Stimulated activated CD4-positive, alpha-beta T cell treated with anti-CD3 and anti-CD28 coated beads, Interleukin-1b, Interleukin-23, amount 100 ng/mL, for 4 hours (primary cell): ENCODE measurements around the gene PDLIM1.

Experiments used
- DNase-seq, 2 donors: peaks; one replicate each; pipeline ENCODE4 v3.0.0-alpha.2; 2020; ENCODE audit warnings: low read depth in 2 of 2

PDLIM1 gene

DNA sequence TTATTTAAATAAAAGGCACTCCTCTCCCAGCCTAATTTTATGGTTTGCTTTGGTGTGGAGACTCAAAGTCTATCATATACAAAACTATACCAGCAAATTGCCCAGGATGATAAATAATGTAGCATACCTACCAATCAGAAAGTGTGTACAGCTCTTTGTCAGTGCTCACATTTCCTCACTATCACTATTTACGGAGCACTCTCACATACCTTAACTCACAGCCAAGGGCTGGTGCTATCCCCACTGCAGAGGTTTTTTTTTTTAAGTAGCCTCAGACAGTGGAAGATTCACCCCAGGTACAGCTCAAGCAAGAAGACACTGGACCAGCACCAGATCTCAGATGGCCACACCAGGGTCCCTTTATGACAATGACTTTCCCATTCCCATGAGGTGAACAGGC, 2.5 kb downstream of the PDLIM1 start:
- DNase-seq: no peak

DNA sequence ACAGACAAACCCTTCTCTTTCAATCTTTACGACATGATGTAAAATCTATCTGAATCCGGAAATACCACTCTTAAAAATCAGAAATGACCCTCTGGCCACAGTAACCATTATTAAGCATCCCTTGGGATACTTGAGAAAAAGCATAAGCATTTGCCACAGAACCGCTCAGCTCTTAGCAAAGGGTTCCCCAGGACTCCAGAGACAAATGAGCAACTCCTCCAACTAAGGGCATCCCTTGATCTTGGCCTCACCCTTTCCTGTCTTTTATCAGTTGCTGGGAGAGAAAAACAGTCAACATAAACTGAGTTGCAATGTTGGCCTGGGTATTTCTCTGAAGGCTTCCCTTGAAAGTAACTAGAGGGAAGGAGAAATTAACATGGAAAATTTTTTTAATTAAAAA, 3.5 kb downstream of the PDLIM1 start:
- DNase-seq: no peak

DNA sequence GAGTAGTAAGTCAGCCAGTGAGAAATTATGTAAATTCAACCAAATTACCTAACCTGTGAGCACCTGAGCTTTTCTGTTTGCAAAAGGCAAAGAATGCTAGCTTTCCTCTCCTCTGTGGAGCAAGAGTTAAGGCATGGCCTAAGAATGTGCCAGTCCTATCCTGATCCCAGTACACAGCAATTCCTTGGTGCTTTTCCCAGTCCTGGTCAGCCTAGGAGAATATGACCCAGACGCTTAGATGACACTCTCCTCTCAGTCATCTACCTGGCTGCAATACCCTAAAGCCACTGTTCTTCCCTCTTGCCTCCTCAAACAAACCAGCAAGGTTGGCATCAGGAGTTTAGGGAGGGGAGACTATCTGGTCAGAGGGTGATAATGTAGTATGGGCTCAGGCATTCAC, 4.1 kb downstream of the PDLIM1 start:
- no peak for DNase-seq

DNA sequence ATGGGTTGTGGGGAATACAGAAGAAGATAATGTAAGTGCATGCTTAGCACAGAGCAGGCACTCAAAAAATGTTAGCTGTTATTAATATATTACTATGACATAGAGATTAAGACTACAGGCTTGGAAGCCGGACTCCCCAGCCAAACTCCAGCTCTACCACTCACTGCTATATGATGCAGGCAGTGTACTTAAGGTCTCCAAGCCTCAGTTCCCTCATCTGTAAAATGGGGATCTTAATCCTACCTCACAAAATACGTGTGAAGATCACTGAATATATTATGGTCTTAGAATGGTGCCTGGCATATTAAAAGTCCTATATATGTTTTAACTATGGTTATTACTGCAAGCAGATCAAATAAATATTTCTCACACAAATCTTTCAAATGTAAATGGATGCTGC, 5.2 kb downstream of the PDLIM1 start:
- no peak for DNase-seq

DNA sequence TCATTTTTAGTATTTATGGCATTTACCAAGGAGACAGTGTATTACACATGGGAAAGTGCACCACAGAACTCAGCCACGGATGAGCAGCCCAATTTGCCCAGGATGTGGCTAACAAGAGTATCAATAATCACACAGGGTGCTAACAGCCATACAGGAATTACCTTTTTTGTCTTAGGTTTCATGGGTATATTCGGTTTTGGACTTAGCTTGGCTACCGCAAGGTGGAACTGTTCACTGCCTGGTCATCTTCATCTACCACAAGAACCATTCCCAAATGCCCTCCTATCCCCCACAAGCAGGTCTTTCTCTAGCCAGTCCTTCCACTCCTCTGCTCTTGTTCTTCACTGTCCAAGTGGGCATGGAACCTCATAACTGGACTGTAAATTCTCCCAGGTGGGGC, 6.0 kb downstream of the PDLIM1 start:
- no peak for DNase-seq

DNA sequence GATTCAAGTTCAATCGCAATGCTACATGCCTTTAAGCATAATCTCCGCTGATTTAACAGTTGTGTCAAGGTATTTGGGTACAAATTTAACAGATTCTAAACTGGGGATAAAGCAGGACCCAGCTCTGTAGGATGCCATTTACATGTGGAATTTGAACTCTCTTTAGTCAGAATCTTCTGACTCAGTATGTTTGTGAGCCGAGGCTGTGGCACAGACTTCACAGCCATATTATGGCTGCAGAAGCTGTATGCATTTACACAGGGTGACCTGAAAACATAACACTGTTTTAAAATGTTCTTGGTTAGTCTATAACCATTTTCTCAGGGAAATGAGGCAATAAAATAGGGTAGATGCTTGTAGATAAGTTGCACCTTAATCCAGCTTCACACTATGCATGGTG, 8.7 kb downstream of the PDLIM1 start:
- no peak for DNase-seq

DNA sequence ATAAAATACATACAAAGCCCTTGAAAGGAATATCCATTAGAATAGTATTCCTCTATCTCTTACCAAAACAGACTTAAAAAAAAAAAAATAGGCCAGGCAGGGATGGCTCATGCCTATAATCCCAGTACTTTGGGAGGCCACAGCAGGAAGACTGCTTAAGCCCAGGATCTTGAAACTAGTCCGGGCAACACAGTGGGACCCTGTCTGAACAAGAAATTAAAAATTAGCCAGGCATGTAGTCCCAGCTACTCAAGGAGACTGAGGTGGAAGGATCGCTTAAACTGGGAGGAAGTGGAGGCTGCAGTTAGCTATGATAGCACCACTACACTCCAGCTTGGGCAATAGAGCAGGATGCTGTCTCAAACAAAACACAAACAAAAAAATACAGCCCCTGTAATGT, 9.6 kb downstream of the PDLIM1 start:
- no peak for DNase-seq

DNA sequence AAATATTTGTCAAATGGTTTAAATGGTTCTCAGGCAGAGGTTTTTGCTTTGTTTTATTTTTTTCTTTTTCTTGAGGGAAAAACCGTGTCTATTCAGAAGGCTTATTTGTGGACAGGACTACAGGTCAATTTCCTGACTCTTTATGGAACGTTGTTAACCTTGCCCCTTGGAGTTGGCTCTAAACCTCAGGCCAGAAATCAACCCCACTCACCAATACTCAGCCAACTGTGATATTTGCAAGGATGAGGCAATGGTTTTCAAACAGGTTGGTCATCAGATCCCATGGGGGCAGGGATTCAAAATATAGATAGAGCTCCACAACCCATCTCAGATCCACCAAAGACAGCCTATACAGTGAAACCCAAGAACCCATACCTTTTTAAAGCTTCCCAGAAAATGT, 10.2 kb downstream of the PDLIM1 start:
- DNase-seq: no peak

DNA sequence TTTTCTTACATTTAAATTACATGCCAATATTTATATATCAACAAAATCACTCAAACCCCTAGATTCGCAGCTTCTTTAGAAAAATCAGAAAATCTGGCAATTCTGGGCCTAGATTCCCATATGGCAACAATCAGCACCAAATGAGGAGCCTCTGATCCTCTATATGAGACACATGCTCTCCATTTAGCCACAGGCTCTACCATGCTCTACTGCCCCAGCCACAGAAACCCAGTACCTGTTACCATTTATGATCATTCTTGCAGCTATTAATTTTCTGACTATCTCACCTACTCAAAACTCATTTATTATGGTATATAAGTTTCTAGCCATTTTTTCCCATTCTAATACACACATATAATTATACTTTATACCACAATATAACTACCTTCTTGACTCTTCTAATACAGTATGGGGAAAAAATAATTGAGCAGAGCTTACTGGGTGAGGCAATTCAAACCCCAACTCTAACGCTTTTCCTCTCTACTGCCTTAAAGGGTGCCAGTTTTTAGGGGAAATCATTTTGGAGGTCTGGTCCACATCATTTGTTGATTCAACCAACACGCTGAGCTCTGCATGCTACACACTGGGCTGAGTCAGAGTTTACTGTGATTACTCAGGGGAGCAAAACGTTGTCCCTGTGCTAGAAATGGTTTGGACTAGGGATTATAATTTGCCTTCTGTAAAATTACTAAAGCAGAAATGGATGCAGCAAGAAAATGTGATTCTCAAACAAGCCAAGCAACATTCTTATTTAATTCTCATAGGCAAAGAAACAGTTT, 11.6 kb downstream of the PDLIM1 start:
- no peak for DNase-seq

DNA sequence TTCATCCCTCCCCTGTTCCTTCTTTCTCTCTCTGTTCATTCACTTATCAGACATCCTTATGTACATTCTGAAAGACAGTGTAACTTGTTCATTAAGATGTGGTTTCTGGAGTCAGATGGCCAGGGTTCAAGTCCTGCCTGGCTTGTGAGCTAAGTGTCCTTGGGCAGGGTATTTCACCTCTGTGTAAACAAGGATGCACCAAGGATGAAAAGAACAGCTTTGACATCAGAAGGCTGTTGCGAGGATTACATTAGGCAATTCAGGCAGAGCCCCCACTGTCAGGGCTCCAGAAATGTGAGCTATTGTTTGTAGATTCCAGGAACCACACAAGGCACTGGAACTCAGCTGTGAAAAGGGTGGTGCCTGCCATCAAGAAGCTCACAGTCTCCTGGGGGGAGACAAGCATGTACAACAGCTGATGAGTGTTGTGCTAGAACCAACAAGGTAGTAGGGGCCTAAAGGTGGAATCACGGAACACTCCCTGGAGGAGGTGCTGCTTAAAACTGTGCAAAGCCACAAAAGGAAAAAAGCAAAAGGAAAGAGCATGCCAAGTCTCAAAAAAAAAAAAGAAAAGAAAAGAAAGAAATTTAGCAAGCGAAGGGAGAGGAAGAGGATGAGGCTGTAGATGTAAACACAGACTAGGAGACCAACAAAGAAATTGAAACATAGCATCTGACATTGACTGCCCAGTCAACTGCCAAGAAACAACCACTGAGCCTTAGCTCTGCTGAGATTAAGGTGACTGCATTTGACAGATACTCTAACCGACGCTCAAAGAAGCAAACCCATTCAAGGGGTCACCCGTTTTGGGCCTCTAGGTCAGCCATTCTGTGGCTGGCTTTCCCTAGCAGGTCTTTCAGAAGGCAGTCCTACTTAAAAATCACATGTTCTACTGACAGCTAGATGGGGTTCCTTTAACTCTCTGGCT, 12.5 kb downstream of the PDLIM1 start:
- DNase-seq: no peak

DNA sequence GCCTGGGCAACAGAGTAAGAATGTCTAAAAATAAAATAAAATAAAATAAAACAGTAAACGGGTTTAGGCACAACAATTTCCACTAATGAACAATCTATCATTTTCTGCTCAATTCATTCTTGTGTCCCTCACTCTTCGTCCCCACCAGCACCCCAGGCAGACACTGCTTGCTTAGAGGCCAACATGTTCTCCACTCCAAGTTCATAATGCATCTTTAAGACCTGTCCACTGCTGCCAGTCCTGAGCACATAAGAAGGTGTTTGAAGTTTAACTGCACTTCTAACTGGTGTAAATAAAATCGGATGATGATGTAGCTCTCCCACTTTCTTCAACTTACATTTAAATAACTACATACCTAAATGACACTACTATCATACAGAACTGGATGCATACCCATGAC, 13.2 kb downstream of the PDLIM1 start:
- DNase-seq: no peak

DNA sequence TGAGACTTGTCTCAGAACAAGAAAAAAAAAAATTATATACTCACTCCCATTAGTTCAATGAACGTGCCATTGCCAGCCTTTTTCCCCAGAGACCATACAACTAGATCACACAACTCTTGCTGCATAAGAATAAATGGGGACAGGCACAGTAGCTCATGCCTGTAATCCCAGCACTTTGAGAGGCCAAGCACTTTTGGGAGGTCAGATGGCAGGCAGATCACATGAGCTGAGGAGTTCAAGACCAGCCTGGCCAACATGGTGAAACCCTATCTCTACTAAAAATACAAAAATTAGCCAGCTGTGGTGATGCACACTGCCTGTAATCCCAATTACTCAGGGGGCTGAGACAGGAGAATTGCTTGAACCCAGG, 13.6 kb downstream of the PDLIM1 start:
- DNase-seq: no peak

DNA sequence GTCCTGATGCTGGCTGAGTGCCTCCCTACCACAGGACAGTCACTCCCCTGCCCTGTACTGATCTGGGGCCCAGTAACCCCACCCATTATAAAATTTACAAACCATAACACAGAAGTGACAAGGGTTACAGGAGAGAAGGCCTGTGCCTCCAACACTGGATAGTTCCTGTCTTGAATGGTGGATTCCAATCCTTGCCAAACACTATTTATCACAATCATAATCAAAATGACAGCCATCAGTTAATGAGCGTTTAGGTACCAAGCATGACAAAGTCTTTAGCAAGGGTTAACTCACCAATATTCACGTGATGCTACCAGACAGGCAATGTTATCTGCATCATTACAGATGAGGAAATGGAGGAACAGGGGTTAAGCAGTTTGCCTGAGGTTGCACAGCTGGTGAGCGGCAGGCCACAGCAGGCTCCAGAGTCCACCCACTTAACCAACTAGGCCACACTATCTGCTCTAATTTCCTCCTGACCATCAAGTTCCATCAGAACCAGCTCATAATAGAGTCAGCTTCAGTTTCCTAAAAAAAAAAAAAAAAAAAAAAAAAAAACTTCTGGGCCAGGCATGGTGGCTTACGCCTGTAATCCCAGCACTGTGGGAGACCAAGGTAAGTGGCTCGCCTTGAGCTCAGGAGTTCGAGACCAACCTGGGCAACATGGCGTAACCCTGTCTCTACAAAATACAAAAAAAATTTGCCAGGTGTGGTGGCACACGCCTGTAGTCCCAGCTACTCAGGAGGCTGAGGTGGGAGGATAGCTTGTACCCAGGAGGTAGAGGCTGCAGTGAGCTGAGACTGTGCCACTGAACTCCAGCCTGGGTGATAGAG, 14.2 kb downstream of the PDLIM1 start:
- DNase-seq: no peak

DNA sequence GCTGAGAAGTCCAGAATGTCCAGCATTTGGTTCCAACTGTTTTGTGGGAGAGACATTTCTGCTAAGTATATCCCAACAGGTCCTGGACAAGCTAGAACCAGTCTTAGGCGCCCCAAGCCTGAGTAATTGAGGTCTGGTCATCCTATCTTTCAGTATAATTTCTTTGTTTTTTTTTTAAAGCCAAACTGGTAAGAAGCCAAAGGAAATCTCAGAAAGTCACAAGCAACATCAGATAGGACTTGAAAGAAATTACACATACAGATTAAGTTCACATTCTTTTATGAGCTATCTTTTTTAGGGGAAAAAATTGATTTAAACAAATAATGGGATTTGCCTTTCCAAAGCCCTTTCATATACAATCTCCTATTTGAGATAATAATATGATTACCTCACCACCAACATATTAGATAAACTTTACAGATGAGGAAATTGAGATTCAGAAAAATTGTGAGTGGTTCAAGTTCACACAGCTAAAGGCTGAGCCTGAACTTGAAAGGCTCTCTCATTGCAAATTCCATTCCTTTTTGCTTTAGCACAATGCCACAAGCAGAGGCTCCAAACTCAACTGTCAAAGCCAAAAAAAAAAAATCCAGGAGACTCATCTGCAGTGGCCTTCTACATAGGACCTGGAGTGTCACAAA, 15.0 kb downstream of the PDLIM1 start:
- no peak for DNase-seq

DNA sequence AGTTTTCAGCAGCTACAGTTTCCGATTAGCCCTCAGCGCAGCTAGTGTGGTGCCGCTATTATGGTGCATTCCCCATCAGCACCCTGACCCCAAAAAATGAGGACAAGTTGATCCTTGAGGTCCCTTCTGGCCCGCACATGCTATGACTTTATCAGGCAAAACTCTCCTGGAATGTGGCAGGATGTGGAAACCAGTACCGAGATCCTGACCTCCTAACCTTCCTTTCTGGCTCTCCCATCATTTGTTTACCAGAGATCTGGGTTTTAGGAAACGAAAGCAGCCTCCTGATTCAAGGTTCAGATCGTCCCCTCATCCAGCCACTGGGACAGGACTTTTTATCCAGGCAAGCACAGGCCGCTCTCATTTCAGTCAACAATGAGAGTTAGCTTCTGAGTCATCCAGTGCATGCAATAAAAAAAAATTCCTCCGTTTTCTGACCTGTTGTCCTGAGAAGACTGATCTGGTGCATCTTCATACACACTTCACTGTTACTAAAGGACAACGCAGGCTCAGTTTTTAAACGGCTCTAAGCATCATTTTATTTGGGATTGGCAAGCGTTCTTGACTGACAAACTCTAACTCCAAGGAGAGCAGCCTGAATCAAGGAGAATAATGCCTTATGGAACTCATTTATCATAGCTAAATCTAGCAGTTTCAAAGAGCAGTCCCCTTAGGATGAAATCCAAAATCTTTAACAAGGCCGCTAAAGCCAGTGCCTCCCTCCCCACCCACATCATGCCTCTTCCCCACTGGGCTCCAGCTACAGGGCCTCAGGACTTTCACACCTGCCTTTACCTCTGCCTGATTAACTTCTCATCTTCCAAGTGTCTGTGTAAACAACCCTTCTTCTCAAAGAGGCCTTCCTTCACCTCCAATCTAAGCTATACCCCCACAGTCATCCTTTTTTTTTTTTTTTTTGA, 17.1 kb downstream of the PDLIM1 start:
- DNase-seq: no peak

DNA sequence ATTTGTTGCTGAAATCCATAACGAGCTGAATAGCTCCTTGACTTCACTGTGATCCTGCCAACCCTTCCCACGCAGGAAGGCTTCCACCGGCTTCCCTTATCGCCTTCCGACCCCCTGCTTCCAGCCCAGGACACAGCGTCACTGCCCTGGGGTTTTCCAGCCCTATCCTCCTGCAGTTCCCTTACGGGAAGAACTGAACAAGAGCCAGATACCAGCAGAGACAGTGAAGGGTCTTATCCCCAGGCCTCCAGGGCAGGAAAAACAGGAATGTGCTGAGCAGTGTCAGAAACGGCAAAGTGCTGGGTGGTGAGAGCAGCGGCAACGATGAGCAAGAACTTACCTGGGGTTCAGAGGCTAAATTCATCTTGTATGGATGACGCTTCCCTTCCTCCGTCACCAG, 22.4 kb downstream of the PDLIM1 start:
- DNase-seq: no peak

DNA sequence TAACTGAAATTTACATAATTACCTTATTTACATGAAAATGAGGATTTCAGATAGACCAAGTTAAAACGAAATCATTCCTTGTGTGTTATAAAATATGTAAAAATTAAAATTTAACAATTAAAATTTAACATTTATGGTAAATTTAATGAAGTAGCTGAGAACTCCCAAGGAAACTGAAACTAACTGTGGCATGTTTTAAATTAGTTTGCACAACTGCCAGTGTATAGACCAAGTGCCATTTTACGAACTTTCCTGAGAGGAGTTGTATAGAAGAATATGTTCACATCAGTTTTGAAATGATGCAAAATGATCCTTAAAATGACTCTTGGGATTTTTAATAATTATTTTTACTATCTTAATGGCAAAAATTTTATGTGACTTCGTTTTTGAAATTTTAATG, 23.6 kb downstream of the PDLIM1 start:
- no peak for DNase-seq

DNA sequence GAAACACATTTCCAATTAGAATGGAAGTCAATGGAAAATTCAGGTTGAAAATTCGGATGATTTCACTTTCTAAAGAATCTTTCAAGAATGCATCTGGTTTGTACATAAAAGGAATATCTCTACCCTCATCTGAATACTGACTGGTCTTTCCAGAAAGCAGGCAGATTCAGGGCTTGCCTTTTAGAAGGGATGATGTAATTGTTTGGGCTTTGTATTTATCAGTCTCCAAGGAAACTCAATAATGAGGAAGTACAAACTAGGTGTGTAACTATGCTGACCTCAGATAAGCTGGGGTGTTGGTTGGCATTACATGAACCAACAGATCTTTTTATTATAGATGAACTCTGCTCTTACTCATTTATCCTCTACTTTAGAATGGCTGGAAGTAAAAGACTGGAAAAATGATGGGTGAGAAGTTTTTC, 24.1 kb downstream of the PDLIM1 start:
- DNase-seq: no peak

DNA sequence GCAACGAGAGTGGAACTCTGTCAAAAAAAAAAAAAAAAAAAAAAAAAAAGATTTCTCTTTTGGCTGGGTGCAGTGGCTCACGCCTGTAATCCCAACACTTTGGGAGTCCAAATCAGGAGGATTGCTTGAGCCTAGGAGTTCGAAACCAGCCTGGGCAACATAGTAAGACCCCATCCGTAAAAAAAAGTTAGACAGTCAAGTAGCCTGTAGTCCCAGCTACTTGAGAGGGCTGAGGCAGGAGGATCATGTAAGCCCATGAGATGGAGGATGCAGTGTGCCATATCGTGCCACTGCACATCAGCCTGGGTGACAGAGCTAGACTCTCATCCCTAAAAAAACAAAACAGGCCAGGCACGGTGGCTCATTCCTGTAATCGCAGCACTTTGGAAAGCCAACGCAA, 25.2 kb downstream of the PDLIM1 start:
- DNase-seq: no peak

DNA sequence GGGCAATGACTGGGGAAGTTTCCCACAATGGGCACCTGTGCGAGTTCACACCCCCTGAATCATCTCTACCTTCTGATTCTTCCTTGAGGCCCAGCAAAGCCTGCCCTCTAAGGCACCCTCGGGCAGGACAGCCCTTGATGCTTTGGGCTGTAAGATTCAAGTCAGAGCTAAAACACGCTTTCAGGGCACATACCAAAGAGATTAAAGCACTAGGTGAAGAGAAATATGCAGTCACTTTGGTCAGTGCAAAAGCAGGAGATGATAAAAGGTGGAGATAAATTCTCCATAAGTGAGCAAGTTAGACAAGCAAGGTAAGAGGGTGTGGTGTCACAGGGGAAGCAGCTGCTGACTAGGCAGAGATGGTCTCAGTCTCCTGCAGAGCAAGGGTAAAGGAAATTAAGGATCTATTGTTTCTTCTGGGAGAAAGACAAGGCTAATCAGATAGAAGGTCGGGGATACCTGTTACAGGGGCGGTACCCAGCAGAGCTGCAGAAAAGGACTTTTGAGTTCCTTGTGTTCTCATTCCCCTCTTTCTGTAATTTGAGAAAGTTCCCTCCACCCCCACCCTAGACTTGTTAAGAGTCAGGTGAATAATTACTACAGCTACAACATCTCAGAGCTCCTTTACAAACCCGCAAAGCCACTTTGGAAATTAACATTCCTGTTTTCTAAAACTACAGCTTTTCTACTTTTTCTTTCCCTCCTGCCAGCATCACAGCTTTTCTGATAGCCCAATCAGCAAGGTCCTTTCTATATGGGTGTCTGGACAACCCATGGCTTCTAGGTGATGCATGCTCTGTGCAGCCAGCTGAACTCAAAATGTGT, 26.4 kb downstream of the PDLIM1 start:
- DNase-seq: no peak
